K562 (cell line): ENCODE data around the gene BLOC1S3. TPM values are rescaled to one million over a fixed set of nuclear protein-coding genes. Genes with fewer than 3 reads are reported as not detected.

ENCODE experiments used
- ATAC-seq: fragments of 200-7000 bp; cut with Tn5 transposase; 3 replicates; pipeline ENCODE4 v1.9.1; 2020; ENCODE audit warnings: moderate library complexity
- BruUV-seq: library from RNA; stranded (reverse); fragments of 400-500 nt; replicated peaks from 2 replicates; lab custom pipeline; 2021; lab: Mats Ljungman, UMichigan
- CTCF ChIA-PET: fragments of 300-600 bp; formaldehyde crosslinking; extraction: SDS; loops from one replicate; lab custom pipeline; 2021; ENCODE audit warnings: low intra/inter-chr PET ratio; lab: Yijun Ruan, JAX
- POLR2A ChIA-PET: fragments of 300-600, 350-650 bp; sonication (Branson Sonifier 250); formaldehyde crosslinking; extraction: SDS; loops from one replicate; lab custom pipeline; 2021; ENCODE audit warnings: antibody characterized with exemption, inconsistent platforms; lab: Yijun Ruan, JAX
- DNase-seq, 4 experiments: peaks; one replicate each; pipeline versions ENCODE4 v3.0.0 to v3.0.0-alpha.2; 2011 to 2018; ENCODE audit warnings: low spot score in 3 of 4, mixed read lengths in 3 of 4; ENCODE audit errors: extremely low read depth in 1 of 4
- FAIRE-seq: peaks from 2 replicates; lab custom pipeline; 2011; peaks lifted over from hg19 to GRCh38; lab: Jason Lieb, UNC
- H2AFZ ChIP-seq: 2 replicates; pipeline ENCODE4 v1.6.0; 2011; ENCODE audit warnings: low read depth, low read length, control low read depth, inconsistent platforms
- H3K27ac ChIP-seq: fragments of 200-600 bp; 3 replicates; pipeline ENCODE4 v1.8.0; 2011; ENCODE audit warnings: low read depth, mild to moderate bottlenecking, control low read depth, inconsistent platforms, low read length, moderate library complexity, mixed read lengths; ENCODE audit errors: extremely low read depth
- H3K27me3 ChIP-seq, 2 experiments: fragments of 300-600 bp in 1 of 2; 2 replicates in 1 of 2; 3 replicates in 1 of 2; pipeline versions ENCODE4 v1.6.0 to v1.8.0; 2011; ENCODE audit warnings: inconsistent platforms in 2 of 2, low read length in 2 of 2, mild to moderate bottlenecking in 1 of 2, mixed read lengths in 1 of 2, moderate library complexity in 1 of 2; ENCODE audit not compliant: control insufficient read depth in 2 of 2, insufficient read depth in 2 of 2
- H3K36me3 ChIP-seq: fragments of 300-600 bp; 3 replicates; pipeline ENCODE4 v1.8.0; 2011; ENCODE audit warnings: mild to moderate bottlenecking, low read length, inconsistent platforms; ENCODE audit not compliant: control insufficient read depth, insufficient read depth
- H3K4me1 ChIP-seq, 2 experiments: fragments of 200-600 bp in 1 of 2; replicated peaks in 1 of 2; 2 replicates in 1 of 2; 3 replicates in 1 of 2; pipeline versions ENCODE4 v1.5.1 to v1.8.0; 2011; ENCODE audit warnings: inconsistent platforms in 2 of 2, low read length in 2 of 2, mild to moderate bottlenecking in 1 of 2, mixed read lengths in 1 of 2, moderate library complexity in 1 of 2; ENCODE audit not compliant: control insufficient read depth in 2 of 2, insufficient read depth in 2 of 2
- H3K4me2 ChIP-seq: 2 replicates; pipeline ENCODE4 v1.6.1; 2011; ENCODE audit warnings: low read length, control low read depth, inconsistent platforms, mixed read lengths; ENCODE audit not compliant: insufficient read depth
- H3K4me3 ChIP-seq: fragments of 200-600 bp; sonication (generic), shearing (Covaris generic); 2 replicates; pipeline ENCODE4 v1.5.1; 2016; ENCODE audit warnings: control low read depth, inconsistent platforms
- H3K79me2 ChIP-seq: fragments of 200-600 bp; 3 replicates; pipeline ENCODE4 v1.8.0; 2011; ENCODE audit warnings: low read length, inconsistent platforms; ENCODE audit not compliant: control insufficient read depth, insufficient read depth
- H3K9ac ChIP-seq, 2 experiments: 2 replicates each; pipeline versions ENCODE4 v1.6.0 to v1.6.1; 2011; ENCODE audit warnings: low read depth in 2 of 2, low read length in 2 of 2, control low read depth in 1 of 2, inconsistent platforms in 1 of 2, mild to moderate bottlenecking in 1 of 2, mixed read lengths in 1 of 2; ENCODE audit not compliant: insufficient read depth in 1 of 2
- H3K9me1 ChIP-seq: one replicate; pipeline ENCODE4 v1.6.0; 2011; ENCODE audit warnings: inconsistent platforms, mild to moderate bottlenecking, low read length, moderate library complexity; ENCODE audit not compliant: control insufficient read depth, insufficient read depth
- H3K9me3 ChIP-seq: replicated peaks from 2 replicates; pipeline ENCODE4 v1.5.1; 2011; ENCODE audit warnings: low read depth, low read length, inconsistent platforms; ENCODE audit not compliant: control insufficient read depth, insufficient read depth
- H4K20me1 ChIP-seq: replicated peaks from 2 replicates; pipeline ENCODE4 v1.6.1; 2011; ENCODE audit warnings: low read length, inconsistent platforms, mixed read lengths; ENCODE audit not compliant: control insufficient read depth, insufficient read depth
- CREB3L1 ChIP-seq: fragments of 450-650 bp; IDR thresholded peaks from 2 replicates; pipeline ENCODE4 v1.6.1; 2014; ENCODE audit warnings: low read depth, mild to moderate bottlenecking, moderate library complexity, borderline replicate concordance
- HNRNPH1 ChIP-seq: fragments of 200-400 bp; formaldehyde crosslinking; optimal IDR thresholded peaks from 2 replicates; pipeline ENCODE3; 2017; ENCODE audit warnings: low read depth, mild to moderate bottlenecking, low read length, moderate library complexity
- HNRNPL ChIP-seq: fragments of 200-400 bp; formaldehyde crosslinking; IDR thresholded peaks from 2 replicates; pipeline ENCODE4 v1.6.1; 2017; ENCODE audit warnings: low read depth, mild to moderate bottlenecking, low read length
- MBD1 ChIP-seq: fragments of 250-450 bp; sonication (Bioruptor Pico); IDR thresholded peaks from 2 replicates; pipeline ENCODE4 v1.8.0; 2022; ENCODE audit warnings: inconsistent platforms
- NFIC ChIP-seq: fragments of 450-650 bp; IDR thresholded peaks from 2 replicates; pipeline ENCODE4 v1.6.1; 2017; ENCODE audit warnings: mild to moderate bottlenecking, inconsistent platforms
- RBM22 ChIP-seq: fragments of 200-400 bp; formaldehyde crosslinking; IDR thresholded peaks from 2 replicates; pipeline ENCODE4 v1.6.1; 2018; ENCODE audit warnings: low read length, low read depth; ENCODE audit not compliant: poor library complexity, severe bottlenecking
- SREBF2 ChIP-seq: sonication (generic); formaldehyde crosslinking; IDR thresholded peaks from 2 replicates; pipeline ENCODE4 v1.4.0; 2020; ENCODE audit warnings: mild to moderate bottlenecking, missing genetic modification reagents
- ZC3H11A ChIP-seq: IDR thresholded peaks from 2 replicates; pipeline ENCODE4 v1.6.1; 2012; ENCODE audit warnings: low read depth, low read length, improper control_type of control experiment
- ZNF134 ChIP-seq: fragments of 250-450 bp; sonication (Bioruptor Pico); conservative IDR thresholded peaks from 2 replicates; pipeline ENCODE4 v1.4.0; 2020
- ZNF445 ChIP-seq: fragments of 250-450 bp; sonication (Bioruptor Pico); IDR thresholded peaks from 2 replicates; pipeline ENCODE4 v1.4.0; 2020; ENCODE audit warnings: low read depth, mild to moderate bottlenecking, moderate library complexity
- WGBS: fragments of 100-300 bp; shearing (Covaris generic); methylation state at CpG from one replicate; pipeline ENCODE4 v1.1.6; 2016; ENCODE audit warnings: low coverage, mixed read lengths; ENCODE audit not compliant: insufficient coverage; ENCODE audit errors: missing lambda C conversion rate; 5-methylcytosine and 5-hydroxymethylcytosine counted together
- in situ Hi-C: fragments of 300-500 bp; cut with MboI; formaldehyde crosslinking; loops from 4 replicates; pipeline ENCODE4 v1.15.0; 2018; ENCODE audit warnings: inconsistent platforms, mixed read lengths
- intact Hi-C: fragments of 100-400 bp; cut with micrococcal nuclease; formaldehyde crosslinking; loops from 2 replicates; pipeline ENCODE4 v1.14.2; 2022
- polyA plus RNA-seq, 8 experiments: library from polyadenylated mRNA; depleted of rRNA in 4 of 8; stranded (reverse) in 5 of 8; unstranded in 3 of 8; fragments of >200 nt; fragmentation: Nextera tagmentation in 2 of 8; fragmentation: Illumina TruSeq in 1 of 8; extraction: Ambion mirVana in 2 of 8; extraction: Trizol in 1 of 8; gene quantifications; 2 replicates each; pipeline versions ENCODE4 v1.2.1 to v1.2.3, GENCODE V29; 2011 to 2014; ENCODE audit warnings: inconsistent platforms in 1 of 8, missing spikeins in 1 of 8
- total RNA-seq, 7 experiments: library from RNA; depleted of rRNA in 6 of 7; stranded (reverse); fragments of >200 nt in 6 of 7; fragmentation: Illumina TruSeq in 2 of 7; extraction: Trizol in 2 of 7; gene quantifications; 2 replicates each; pipeline versions ENCODE4 v1.2.1 to v1.2.3, GENCODE V29; 2011 to 2021; ENCODE audit warnings: low replicate concordance in 1 of 7
- TF ChIP-seq, protein P1 (sequence below): fragments of 450-650 bp; formaldehyde crosslinking; IDR thresholded peaks from 2 replicates; pipeline ENCODE4 v1.4.0; 2020; ENCODE audit warnings: mild to moderate bottlenecking, moderate library complexity
- TF ChIP-seq, protein P2 (sequence below): fragments of 450-650 bp; IDR thresholded peaks from 2 replicates; pipeline ENCODE4 v1.6.1; 2016; ENCODE audit warnings: missing biosample characterization, missing genetic modification characterization
- TF ChIP-seq, protein P3 (sequence below): sonication (generic); formaldehyde crosslinking; IDR thresholded peaks from 2 replicates; pipeline ENCODE4 v1.8.1; 2023; ENCODE audit warnings: mild to moderate bottlenecking, missing genetic modification reagents

The BLOC1S3 gene
- total and polyA plus RNA-seq, 9 of the 15 experiments (the other 6 are each of a cell fraction or from before 2014, with no cell fraction given) = 3.9 to 20.2 (median 10.4) TPM

DNA sequence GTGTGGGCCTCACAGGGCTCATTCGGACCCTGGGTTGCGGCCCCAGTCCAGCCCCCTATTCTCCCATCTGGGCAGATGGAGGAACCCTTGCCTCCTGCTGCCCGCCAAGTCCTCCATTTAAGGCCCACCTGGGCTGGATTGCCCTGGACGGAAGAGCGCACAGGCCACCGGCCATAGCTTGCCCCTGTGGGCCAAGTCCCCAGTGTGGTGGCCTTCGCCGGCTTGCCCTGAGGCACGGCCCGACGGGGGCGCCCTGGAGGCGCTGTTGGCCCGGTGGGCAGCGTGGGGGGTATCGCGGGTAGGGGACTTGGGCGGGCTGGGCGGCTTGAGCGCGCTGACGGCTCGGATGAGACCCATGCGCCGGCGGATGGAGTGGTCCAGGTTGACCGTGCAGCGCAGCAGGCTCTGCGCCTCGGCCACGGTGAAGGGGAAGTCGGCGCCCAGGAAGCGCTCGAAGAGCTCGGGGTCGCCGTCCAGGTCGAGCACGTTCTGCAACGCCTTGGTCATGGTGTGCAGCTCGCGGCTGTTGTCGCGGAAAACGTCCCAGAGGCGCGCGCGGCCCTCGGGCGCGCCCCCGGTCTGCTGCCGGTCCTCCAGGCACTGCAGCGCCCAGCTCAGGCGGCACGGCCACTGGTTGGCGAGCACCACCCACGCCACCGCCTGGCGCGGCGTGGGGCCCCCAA lies 26.6 kb upstream of the BLOC1S3 start:
- BruUV-seq = no TSS peak
- no peak for DNase-seq
- in situ Hi-C loops = no loop called here
- no peak overlapping the region for H3K27ac ChIP-seq
- peaks cover 8% of the 10 kb centered on the region for H4K20me1 ChIP-seq
- H3K79me2 ChIP-seq = no peaks in the 10 kb centered on the region
- no peaks in the 10 kb centered on the region for H3K27me3 ChIP-seq
- FAIRE-seq = no peak
- peaks cover 5% of the 10 kb centered on the region for H3K9me1 ChIP-seq
- no peak overlapping the region for H3K4me2 ChIP-seq
- WGBS = 97% methylated on average over 26 of the region's 64 CpGs
- no peak for ATAC-seq
- POLR2A ChIA-PET = interaction anchor here (0.6 kb wide), 1 partner anchor 650 kb away, joined by 4 read pairs; no protein-coding TSS in a partner anchor
- peaks cover 15 to 62% of the 10 kb centered on the region in 2 experiments for H3K4me1 ChIP-seq
- intact Hi-C loops = no loop called here
- CTCF ChIA-PET = no interaction called here
- no peak overlapping the region for H3K4me3 ChIP-seq
- 0 out of 3 replicates have a peak, but pooled peaks cover 3% of the 10 kb centered on the region for H3K36me3 ChIP-seq
- H3K9ac ChIP-seq = no peak overlapping the region
- no peak overlapping the region for H2AFZ ChIP-seq
- H3K9me3 ChIP-seq = no peaks in the 10 kb centered on the region
- no peak for TF ChIP-seq ZC3H11A
- TF ChIP-seq, protein P1, sequence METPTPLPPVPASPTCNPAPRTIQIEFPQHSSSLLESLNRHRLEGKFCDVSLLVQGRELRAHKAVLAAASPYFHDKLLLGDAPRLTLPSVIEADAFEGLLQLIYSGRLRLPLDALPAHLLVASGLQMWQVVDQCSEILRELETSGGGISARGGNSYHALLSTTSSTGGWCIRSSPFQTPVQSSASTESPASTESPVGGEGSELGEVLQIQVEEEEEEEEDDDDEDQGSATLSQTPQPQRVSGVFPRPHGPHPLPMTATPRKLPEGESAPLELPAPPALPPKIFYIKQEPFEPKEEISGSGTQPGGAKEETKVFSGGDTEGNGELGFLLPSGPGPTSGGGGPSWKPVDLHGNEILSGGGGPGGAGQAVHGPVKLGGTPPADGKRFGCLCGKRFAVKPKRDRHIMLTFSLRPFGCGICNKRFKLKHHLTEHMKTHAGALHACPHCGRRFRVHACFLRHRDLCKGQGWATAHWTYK (CRISPR knock-in tag) = no peak
- TF ChIP-seq CREB3L1 = no peak
- no peak for TF ChIP-seq HNRNPH1
- TF ChIP-seq RBM22 = peak; percentile 19
- 0 out of 2 replicates have a peak, but pooled peaks have one; percentile 57 for TF ChIP-seq HNRNPL
- TF ChIP-seq, protein P2, sequence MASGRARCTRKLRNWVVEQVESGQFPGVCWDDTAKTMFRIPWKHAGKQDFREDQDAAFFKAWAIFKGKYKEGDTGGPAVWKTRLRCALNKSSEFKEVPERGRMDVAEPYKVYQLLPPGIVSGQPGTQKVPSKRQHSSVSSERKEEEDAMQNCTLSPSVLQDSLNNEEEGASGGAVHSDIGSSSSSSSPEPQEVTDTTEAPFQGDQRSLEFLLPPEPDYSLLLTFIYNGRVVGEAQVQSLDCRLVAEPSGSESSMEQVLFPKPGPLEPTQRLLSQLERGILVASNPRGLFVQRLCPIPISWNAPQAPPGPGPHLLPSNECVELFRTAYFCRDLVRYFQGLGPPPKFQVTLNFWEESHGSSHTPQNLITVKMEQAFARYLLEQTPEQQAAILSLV (tag) = no peak
- TF ChIP-seq ZNF445 (CRISPR knock-in tag) = no peak
- TF ChIP-seq, protein P3, sequence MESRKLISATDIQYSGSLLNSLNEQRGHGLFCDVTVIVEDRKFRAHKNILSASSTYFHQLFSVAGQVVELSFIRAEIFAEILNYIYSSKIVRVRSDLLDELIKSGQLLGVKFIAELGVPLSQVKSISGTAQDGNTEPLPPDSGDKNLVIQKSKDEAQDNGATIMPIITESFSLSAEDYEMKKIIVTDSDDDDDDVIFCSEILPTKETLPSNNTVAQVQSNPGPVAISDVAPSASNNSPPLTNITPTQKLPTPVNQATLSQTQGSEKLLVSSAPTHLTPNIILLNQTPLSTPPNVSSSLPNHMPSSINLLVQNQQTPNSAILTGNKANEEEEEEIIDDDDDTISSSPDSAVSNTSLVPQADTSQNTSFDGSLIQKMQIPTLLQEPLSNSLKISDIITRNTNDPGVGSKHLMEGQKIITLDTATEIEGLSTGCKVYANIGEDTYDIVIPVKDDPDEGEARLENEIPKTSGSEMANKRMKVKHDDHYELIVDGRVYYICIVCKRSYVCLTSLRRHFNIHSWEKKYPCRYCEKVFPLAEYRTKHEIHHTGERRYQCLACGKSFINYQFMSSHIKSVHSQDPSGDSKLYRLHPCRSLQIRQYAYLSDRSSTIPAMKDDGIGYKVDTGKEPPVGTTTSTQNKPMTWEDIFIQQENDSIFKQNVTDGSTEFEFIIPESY (CRISPR knock-in tag) = peak; percentile 82; the same call in 1 of the 2 replicates
- TF ChIP-seq ZNF134 (CRISPR knock-in tag) = no peak
- TF ChIP-seq MBD1 (CRISPR knock-in tag) = no peak
- no peak for TF ChIP-seq SREBF2 (CRISPR knock-in tag)
- no peak for TF ChIP-seq NFIC
